VCaP (cell line): ENCODE measurements around the gene RAD51B.

Experiments
- H3K27ac ChIP-seq: fragments of 450-650 bp; 2 replicates; pipeline ENCODE4 v1.5.1; 2017
- TF ChIP-seq, protein P1 (sequence below): fragments of 450-650 bp; conservative IDR thresholded peaks from 2 replicates; pipeline ENCODE4 v1.5.1; 2017; ENCODE audit warnings: mild to moderate bottlenecking, moderate library complexity

Gene RAD51B

DNA sequence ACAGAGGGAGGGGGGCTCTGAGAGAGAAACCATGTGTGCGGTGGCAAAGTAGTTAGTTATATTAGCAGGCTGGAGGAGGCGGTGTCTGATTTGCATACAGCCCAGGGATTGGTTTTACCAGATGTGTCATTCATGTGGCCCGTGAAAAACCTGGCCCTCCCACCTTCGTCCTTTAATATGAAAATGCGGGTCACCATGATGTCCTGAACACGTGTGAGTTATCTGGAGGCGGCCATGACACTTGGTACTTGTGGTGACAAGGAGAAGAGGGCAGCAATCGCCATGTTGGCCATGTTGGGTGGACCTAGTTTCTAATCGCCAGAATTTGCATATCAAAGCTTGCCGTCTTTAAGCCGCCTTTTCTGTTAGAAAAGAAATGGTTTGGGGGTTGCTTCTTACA, 108.8 kb downstream of the RAD51B start:
- no peak overlapping the region for H3K27ac ChIP-seq
- TF ChIP-seq, protein P1, sequence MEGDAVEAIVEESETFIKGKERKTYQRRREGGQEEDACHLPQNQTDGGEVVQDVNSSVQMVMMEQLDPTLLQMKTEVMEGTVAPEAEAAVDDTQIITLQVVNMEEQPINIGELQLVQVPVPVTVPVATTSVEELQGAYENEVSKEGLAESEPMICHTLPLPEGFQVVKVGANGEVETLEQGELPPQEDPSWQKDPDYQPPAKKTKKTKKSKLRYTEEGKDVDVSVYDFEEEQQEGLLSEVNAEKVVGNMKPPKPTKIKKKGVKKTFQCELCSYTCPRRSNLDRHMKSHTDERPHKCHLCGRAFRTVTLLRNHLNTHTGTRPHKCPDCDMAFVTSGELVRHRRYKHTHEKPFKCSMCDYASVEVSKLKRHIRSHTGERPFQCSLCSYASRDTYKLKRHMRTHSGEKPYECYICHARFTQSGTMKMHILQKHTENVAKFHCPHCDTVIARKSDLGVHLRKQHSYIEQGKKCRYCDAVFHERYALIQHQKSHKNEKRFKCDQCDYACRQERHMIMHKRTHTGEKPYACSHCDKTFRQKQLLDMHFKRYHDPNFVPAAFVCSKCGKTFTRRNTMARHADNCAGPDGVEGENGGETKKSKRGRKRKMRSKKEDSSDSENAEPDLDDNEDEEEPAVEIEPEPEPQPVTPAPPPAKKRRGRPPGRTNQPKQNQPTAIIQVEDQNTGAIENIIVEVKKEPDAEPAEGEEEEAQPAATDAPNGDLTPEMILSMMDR = no peak

- no peak overlapping the region; the same call in 1 of the 2 replicates for H3K27ac ChIP-seq
- TF ChIP-seq, protein P1 = no peak
Observed at GRCh38 chr14:67932708-67933246, 113.2 kb downstream of the RAD51B start.

- TF ChIP-seq, protein P1 = no peak
- peak overlapping the region; percentile 68 for H3K27ac ChIP-seq
Observed at GRCh38 chr14:67933266-67933665, 113.7 kb downstream of the RAD51B start.

- H3K27ac ChIP-seq = peak overlapping the region; percentile 68
- TF ChIP-seq, protein P1 = peak; percentile 82
Observed at GRCh38 chr14:67934087-67934486, 114.5 kb downstream of the RAD51B start.

DNA sequence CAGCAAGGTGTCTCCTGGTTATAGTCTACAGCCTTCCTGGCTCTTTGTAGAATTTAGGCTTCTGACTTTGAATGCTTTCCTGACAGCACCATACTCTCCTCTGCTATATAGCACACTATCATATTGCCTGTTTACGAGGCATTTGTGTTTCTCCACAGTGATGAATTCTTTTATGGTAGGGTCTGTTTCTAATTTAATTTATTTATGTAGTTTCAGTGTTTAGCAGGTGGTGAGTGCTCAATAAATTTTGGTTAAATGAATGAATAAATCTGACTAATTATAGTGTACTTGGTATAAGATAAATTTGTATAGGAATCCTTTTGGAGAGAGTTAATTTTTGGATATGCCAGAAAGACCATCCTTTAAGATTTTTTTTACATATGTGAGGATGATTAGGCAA, 115.3 kb downstream of the RAD51B start:
- peak overlapping the region; percentile 68 for H3K27ac ChIP-seq
- TF ChIP-seq, protein P1 = no peak

- peak overlapping the region; percentile 68; the same call in 1 of the 2 replicates for H3K27ac ChIP-seq
- TF ChIP-seq, protein P1 = no peak
Observed at GRCh38 chr14:67935371-67935770, 115.8 kb downstream of the RAD51B start.

- peak overlapping the region; percentile 99; the same call in 1 of the 2 replicates for H3K27ac ChIP-seq
- TF ChIP-seq, protein P1 = no peak
Observed at GRCh38 chr14:67938071-67938470, 118.5 kb downstream of the RAD51B start.
